Fibroblast of lung (primary cell): Measurements from ENCODE around the gene PDGFC. TPM values are rescaled to one million over a fixed set of nuclear protein-coding genes. Genes with fewer than 3 reads are reported as not detected.
A peak's percentile ranks its signal among the peaks of the same experiment; 100 is the strongest.

Experiments used
- DNase-seq, 2 donors: peaks; one replicate each; pipeline versions ENCODE4 v3.0.0 to v3.0.0-alpha.2; 2010; ENCODE audit warnings: low read depth in 2 of 2
- H2AFZ ChIP-seq: 2 replicates; pipeline ENCODE4 v1.5.1; 2012; ENCODE audit warnings: low read length, control low read depth, inconsistent platforms
- H3K27ac ChIP-seq: 2 replicates; pipeline ENCODE4 v1.5.1; 2011; ENCODE audit warnings: low read length, control low read depth; ENCODE audit not compliant: insufficient read depth
- H3K27me3 ChIP-seq: 2 replicates; pipeline ENCODE4 v1.5.1; 2011; ENCODE audit warnings: mild to moderate bottlenecking, low read length; ENCODE audit not compliant: control insufficient read depth, insufficient read depth
- H3K36me3 ChIP-seq: 2 replicates; pipeline ENCODE4 v1.5.1; 2011; ENCODE audit warnings: low read length; ENCODE audit not compliant: control insufficient read depth, insufficient read depth
- H3K4me1 ChIP-seq: 2 replicates; pipeline ENCODE4 v1.5.1; 2011; ENCODE audit warnings: low read length; ENCODE audit not compliant: control insufficient read depth, insufficient read depth; ENCODE audit errors: extremely low read depth
- H3K4me2 ChIP-seq: 2 replicates; pipeline ENCODE4 v1.5.1; 2011; ENCODE audit warnings: low read length, control low read depth; ENCODE audit not compliant: insufficient read depth; ENCODE audit errors: extremely low read depth
- H3K4me3 ChIP-seq, 4 experiments: fragments of 200-600 bp in 1 of 4; sonication (generic) in 1 of 4; replicated peaks in 1 of 4; 2 replicates each; pipeline ENCODE4 v1.5.1; 2011 to 2016; ENCODE audit warnings: low read length in 4 of 4, low read depth in 3 of 4, mild to moderate bottlenecking in 3 of 4, control low read depth in 2 of 4, inconsistent platforms in 1 of 4, mixed read lengths in 1 of 4; ENCODE audit not compliant: insufficient read depth in 1 of 4; ENCODE audit errors: control extremely low read depth in 1 of 4
- H3K79me2 ChIP-seq: 2 replicates; pipeline ENCODE4 v1.5.1; 2012; ENCODE audit warnings: mild to moderate bottlenecking, low read length, inconsistent platforms; ENCODE audit not compliant: control insufficient read depth, insufficient read depth
- H3K9ac ChIP-seq: 2 replicates; pipeline ENCODE4 v1.5.1; 2011; ENCODE audit warnings: mild to moderate bottlenecking, low read length, control low read depth; ENCODE audit not compliant: insufficient read depth
- H3K9me3 ChIP-seq: 2 replicates; pipeline ENCODE4 v1.5.1; 2012; ENCODE audit warnings: low read depth, low read length; ENCODE audit not compliant: control insufficient read depth, insufficient read depth
- H4K20me1 ChIP-seq: 2 replicates; pipeline ENCODE4 v1.5.1; 2011; ENCODE audit warnings: low read length; ENCODE audit not compliant: control insufficient read depth, insufficient read depth; ENCODE audit errors: extremely low read depth
- EZH2 ChIP-seq: IDR thresholded peaks from 2 replicates; pipeline ENCODE4 v1.5.1; 2012; ENCODE audit warnings: low read length, control low read depth, mild to moderate bottlenecking; ENCODE audit errors: missing control alignments
- polyA plus RNA-seq, 2 donors: library from polyadenylated mRNA; depleted of rRNA in 1 of 2; stranded (reverse) in 1 of 2; unstranded in 1 of 2; fragments of >200 nt; gene quantifications; 2 replicates each; pipeline ENCODE4 v1.2.1, GENCODE V29; 2011 to 2012; ENCODE audit warnings: missing spikeins in 1 of 2
- total RNA-seq: library from RNA; depleted of rRNA; stranded (reverse); fragments of >200 nt; gene quantifications from 2 replicates; pipeline ENCODE4 v1.2.1, GENCODE V29; 2014
- TF ChIP-seq, protein P1 (sequence below), 2 donors: IDR thresholded peaks in 1 of 2; conservative IDR thresholded peaks in 1 of 2; 1 replicate in 1 of 2; 2 replicates in 1 of 2; pipeline ENCODE4 v1.5.1; 2011 to 2012; ENCODE audit warnings: low read length in 2 of 2, control low read depth in 1 of 2, inconsistent platforms in 1 of 2, low read depth in 1 of 2, mild to moderate bottlenecking in 1 of 2

The PDGFC gene
- total and polyA plus RNA-seq, 2 donors (not counting 1 experiment from before 2014, with no cell fraction given), result 43.4 to 103 TPM

DNA sequence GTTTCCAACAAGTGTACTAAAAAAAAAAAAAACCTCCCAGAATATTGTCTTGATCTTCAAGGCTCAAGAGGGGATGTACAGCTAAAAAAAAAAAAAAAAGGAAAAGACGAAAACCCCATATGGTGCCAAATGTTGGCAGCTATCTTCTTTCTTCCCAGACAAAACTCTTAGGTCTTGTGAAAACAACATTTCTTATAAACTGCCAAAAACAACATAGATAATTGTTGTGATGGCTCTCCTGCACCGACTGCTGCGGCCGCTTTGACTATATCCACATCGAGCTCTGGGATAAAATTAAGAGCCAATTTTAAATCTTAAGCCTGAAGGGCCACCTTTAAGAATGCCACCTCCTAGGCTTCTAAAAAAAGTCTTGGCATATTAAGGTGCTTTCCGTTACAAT, 23.5 kb downstream of the PDGFC start:
- peaks cover 83% of the 10 kb centered on the region for H3K79me2 ChIP-seq
- H3K4me3 ChIP-seq, result no peak overlapping the region
- H3K4me2 ChIP-seq, result peak overlapping the region; percentile 61
- no peak overlapping the region for H2AFZ ChIP-seq
- no peaks in the 10 kb centered on the region for H3K9me3 ChIP-seq
- DNase-seq, result peak in 1 of 2 donors; percentile 70
- H3K27ac ChIP-seq, result peak overlapping the region; percentile 79
- H3K4me1 ChIP-seq, result peaks cover 37% of the 10 kb centered on the region
- no peaks in the 10 kb centered on the region for H3K27me3 ChIP-seq
- H3K9ac ChIP-seq, result no peak overlapping the region
- no peaks in the 10 kb centered on the region for H4K20me1 ChIP-seq
- TF ChIP-seq EZH2, result no peak
- TF ChIP-seq, protein P1, sequence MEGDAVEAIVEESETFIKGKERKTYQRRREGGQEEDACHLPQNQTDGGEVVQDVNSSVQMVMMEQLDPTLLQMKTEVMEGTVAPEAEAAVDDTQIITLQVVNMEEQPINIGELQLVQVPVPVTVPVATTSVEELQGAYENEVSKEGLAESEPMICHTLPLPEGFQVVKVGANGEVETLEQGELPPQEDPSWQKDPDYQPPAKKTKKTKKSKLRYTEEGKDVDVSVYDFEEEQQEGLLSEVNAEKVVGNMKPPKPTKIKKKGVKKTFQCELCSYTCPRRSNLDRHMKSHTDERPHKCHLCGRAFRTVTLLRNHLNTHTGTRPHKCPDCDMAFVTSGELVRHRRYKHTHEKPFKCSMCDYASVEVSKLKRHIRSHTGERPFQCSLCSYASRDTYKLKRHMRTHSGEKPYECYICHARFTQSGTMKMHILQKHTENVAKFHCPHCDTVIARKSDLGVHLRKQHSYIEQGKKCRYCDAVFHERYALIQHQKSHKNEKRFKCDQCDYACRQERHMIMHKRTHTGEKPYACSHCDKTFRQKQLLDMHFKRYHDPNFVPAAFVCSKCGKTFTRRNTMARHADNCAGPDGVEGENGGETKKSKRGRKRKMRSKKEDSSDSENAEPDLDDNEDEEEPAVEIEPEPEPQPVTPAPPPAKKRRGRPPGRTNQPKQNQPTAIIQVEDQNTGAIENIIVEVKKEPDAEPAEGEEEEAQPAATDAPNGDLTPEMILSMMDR (conservative IDR thresholded peaks at IDR 0.05 in 1 of 2, IDR thresholded peaks at IDR 0.05 in 1 of 2; ENCODE audit: low read depth in 1 of 2, low read length in 2 of 2), result no peak
- no peaks in the 10 kb centered on the region for H3K36me3 ChIP-seq

DNA sequence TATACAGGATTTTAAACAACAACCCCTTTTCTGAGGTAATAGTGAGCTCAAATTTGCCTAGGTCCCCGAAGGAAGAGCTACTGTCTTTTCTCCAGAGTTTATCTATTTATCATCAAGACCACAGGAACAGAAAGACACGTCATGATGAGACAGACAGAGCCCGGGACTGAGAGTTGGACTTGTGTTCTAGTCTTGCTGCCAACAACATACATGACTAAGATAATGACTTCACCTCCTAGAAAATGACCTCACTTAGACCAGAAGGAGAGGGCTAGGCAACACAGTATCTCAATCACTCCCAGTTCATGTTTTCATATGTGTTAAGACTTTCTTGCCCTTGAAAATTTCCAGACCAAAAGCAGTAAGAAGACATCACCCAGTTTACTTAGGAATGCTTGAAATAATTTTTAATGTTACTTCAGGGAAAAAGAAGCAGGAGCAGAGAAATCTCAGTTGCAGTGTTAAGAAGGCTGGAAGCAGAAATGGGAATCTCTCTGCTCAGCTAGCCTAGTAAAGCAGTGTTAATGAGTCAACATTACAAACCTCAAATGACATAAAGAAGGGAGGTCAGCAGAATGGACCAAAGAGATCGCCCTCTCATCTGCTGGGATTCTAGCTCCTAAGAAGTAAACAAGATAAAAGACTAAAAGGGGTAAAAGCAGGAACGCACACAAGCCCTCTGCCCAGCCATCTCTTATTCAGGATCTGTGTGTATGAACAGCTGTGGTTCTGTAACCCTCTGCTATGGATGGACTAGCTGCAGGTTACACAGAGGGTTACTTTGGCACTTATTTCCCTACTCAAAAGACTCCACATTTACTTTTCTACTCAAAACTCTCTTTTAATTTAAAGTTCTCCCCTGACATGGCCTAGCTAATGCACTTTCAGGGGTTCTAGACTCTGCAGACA, 24.8 kb downstream of the PDGFC start:
- Histone ChIP-seq H3K27ac (peak overlapping the region; percentile 79), H4K20me1 (no peaks in the 10 kb centered on the region), H3K4me2 (peak overlapping the region; percentile 61), H3K79me2 (peaks cover 82% of the 10 kb centered on the region), H3K9ac (peak overlapping the region; percentile 3), H3K4me3 (peak overlapping the region in 3 of 4 experiments; percentile 3 to 5 (median 4)), H3K4me1 (peaks cover 36% of the 10 kb centered on the region), H2AFZ (no peak overlapping the region), H3K9me3 (no peaks in the 10 kb centered on the region), H3K36me3 (no peaks in the 10 kb centered on the region), H3K27me3 (no peaks in the 10 kb centered on the region)
- TF ChIP-seq EZH2, result no peak
- TF ChIP-seq, protein P1 (conservative IDR thresholded peaks at IDR 0.05 in 1 of 2, IDR thresholded peaks at IDR 0.05 in 1 of 2; ENCODE audit: low read depth in 1 of 2, low read length in 2 of 2), result no peak
- peak; percentile 98 to 99 for DNase-seq

DNA sequence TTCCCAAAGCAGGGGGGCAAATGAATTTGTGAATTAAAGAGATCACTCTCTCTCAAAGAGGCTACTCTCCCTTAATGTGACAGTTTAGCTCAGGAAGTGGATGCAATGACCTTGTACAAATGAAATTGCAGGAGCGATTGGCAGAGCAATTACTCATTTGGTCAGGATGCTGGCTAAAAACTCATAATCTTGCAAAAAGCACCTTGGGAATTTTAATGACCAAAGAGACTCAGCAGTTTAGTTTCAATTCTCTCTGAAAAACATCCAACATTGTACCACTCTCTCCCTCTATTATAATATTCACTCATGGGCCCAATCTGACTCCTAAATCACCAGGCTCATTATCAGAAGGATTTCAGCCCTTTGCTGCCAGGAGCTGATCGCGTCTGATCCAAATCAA, 26.1 kb downstream of the PDGFC start:
- Histone ChIP-seq H2AFZ (no peak overlapping the region), H3K27ac (peak overlapping the region; percentile 79), H3K4me3 (peak overlapping the region in 1 of 4 experiments; percentile 2), H3K79me2 (peaks cover 82% of the 10 kb centered on the region), H3K4me2 (peak overlapping the region; percentile 28), H4K20me1 (no peaks in the 10 kb centered on the region), H3K27me3 (no peaks in the 10 kb centered on the region), H3K9ac (no peak overlapping the region), H3K9me3 (no peaks in the 10 kb centered on the region), H3K4me1 (peaks cover 39% of the 10 kb centered on the region), H3K36me3 (no peaks in the 10 kb centered on the region)
- DNase-seq, result peak in 1 of 2 donors; percentile 65
- TF ChIP-seq, protein P1 (conservative IDR thresholded peaks at IDR 0.05 in 1 of 2, IDR thresholded peaks at IDR 0.05 in 1 of 2; ENCODE audit: low read depth in 1 of 2, low read length in 2 of 2), result no peak
- TF ChIP-seq EZH2, result no peak
